ENCODE data around the gene MAPKBP1. TPM values are rescaled to one million over a fixed set of nuclear protein-coding genes. Genes with fewer than 3 reads are reported as not detected.

MAPKBP1 gene
- total RNA-seq, 1 donor from 2014 or later: 26.3 TPM

DNA sequence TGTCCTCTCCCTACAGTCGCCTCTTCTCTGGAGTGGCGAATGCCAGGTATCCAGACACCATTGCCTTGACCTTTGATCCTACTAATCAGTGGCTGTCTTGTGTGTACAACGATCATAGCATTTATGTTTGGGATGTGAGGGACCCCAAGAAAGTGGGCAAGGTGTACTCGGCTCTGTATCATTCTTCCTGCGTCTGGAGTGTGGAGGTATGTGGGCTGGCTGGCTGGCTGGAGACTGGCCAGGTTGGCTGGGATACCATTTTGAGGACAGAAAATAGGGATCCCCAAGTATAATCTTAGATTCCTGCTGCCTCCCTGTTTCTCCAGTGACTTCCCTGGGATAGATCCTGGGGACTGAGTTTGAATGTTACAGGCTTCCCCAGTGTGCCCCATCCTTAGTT lies 40.2 kb downstream of the MAPKBP1 start:
- no peak overlapping the region for H3K4me3 Mint-ChIP-seq
- H3K27ac Mint-ChIP-seq: no peak overlapping the region
- H3K9me3 Mint-ChIP-seq: no peaks in the 10 kb centered on the region
- peaks cover 13% of the 10 kb centered on the region for H3K36me3 Mint-ChIP-seq (ENCODE audit: low read depth)
- no peak for DNase-seq (ENCODE audit: low spot score)
- H3K4me1 Mint-ChIP-seq (ENCODE audit: low read depth): peaks cover 24% of the 10 kb centered on the region
- intact Hi-C loops (cut with micrococcal nuclease): loop anchor here (5.0 kb wide), 1 partner anchor 272 kb away; the partner anchor contains the start of gene RPAP1
- no peaks in the 10 kb centered on the region for H3K27me3 Mint-ChIP-seq (ENCODE audit: insufficient read depth)

DNA sequence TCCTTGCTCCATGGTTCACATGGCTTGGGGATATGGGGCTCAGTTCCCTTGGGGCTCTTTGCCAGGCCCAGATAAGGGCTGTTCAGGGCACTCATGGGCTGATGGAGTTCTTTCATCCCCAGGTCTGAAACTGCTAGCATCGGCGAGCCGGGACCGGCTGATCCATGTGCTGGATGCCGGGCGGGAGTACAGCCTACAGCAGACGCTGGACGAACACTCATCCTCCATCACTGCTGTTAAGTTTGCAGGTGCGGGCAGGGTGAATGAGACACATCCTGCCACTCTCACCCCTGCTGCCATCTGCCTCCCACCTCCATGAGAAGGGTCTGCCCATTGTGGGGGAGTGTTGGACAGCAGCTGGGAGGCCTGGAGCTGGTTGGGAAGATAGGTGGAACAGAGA lies 42.5 kb downstream of the MAPKBP1 start:
- Mint-ChIP-seq H3K4me1 (ENCODE audit: low read depth) (peaks cover 4% of the 10 kb centered on the region), H3K4me3 (no peak overlapping the region), H3K27ac (no peak overlapping the region), H3K27me3 (ENCODE audit: insufficient read depth) (no peaks in the 10 kb centered on the region), H3K9me3 (no peaks in the 10 kb centered on the region), H3K36me3 (ENCODE audit: low read depth) (peaks cover 17% of the 10 kb centered on the region)
- intact Hi-C loops (cut with micrococcal nuclease): no loop called here
- DNase-seq (ENCODE audit: low spot score): no peak

DNA sequence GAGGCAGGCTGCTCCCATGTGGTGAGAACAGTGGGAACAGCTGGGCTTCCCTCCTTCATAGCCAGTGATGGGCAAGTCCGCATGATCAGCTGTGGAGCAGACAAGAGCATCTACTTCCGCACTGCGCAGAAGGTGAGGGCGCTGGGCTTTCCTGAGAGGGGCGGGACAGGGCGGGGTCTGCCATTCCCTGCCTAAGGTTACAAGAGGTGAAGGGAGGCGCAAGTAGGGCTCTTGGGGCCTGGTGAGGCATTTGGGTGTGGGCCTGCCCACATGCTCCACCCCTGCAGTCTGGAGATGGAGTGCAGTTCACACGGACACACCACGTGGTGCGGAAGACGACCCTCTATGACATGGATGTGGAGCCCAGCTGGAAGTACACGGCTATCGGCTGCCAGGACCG lies 43.0 kb downstream of the MAPKBP1 start:
- H3K36me3 Mint-ChIP-seq (ENCODE audit: low read depth): peaks cover 17% of the 10 kb centered on the region
- H3K27me3 Mint-ChIP-seq (ENCODE audit: insufficient read depth): no peaks in the 10 kb centered on the region
- intact Hi-C loops (cut with micrococcal nuclease): no loop called here
- no peak overlapping the region for H3K4me3 Mint-ChIP-seq
- no peak overlapping the region for H3K27ac Mint-ChIP-seq
- H3K9me3 Mint-ChIP-seq: no peaks in the 10 kb centered on the region
- H3K4me1 Mint-ChIP-seq (ENCODE audit: low read depth): no peaks in the 10 kb centered on the region
- no peak for DNase-seq (ENCODE audit: low spot score)

DNA sequence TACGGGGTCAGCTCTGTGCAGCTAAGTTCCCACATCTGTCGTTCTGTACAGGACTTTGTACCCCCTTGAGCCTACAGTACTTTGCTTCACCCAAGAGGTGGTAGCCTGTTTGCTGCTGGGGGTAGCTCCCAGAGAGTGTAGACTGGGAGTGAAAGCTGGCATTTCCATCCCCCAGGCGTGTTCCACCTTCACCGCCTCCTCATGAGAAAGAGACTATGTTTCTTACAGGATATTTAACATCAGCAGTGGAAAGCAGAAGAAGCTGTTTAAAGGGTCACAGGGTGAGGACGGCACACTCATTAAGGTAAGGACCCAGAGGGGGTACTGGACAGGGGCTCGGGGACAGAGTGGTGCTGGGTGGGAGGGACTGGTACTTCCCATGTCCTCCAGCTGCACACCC lies 43.5 kb downstream of the MAPKBP1 start:
- peaks cover 17% of the 10 kb centered on the region for H3K36me3 Mint-ChIP-seq (ENCODE audit: low read depth)
- no peak overlapping the region for H3K27ac Mint-ChIP-seq
- intact Hi-C loops (cut with micrococcal nuclease): no loop called here
- no peaks in the 10 kb centered on the region for H3K9me3 Mint-ChIP-seq
- H3K4me3 Mint-ChIP-seq: no peak overlapping the region
- H3K4me1 Mint-ChIP-seq (ENCODE audit: low read depth): no peaks in the 10 kb centered on the region
- H3K27me3 Mint-ChIP-seq (ENCODE audit: insufficient read depth): no peaks in the 10 kb centered on the region
- DNase-seq (ENCODE audit: low spot score): no peak

DNA sequence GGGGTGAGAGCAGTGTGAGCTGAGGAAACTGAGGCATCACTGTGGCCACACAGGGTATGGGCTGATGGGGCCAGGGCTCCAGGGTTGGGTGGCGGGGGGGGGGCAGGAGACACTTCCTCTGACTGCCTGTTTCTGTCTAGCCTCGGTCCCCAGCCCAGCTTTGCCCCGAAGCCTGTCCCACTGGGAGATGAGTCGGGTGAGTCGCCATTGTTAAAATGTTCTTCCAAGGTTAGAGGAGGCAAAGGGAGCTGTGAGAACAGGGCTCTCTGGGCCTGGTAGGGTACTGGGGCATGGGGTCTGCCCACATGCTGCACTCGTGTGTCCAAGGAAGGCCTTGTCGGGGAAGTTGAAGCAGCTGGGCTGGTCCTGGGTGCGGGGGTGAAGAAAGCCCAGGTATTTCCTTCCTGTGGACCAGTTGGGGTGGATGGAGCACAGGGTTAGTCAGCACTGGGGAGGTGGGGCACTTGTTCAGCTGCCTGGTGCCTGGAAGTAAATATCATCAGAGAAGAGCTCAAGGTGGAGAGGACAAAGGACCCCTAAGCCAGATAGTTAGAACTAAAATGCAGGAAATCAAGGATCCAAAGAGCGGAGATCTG lies 45.3 kb downstream of the MAPKBP1 start:
- H3K27me3 Mint-ChIP-seq (ENCODE audit: insufficient read depth): no peaks in the 10 kb centered on the region
- H3K4me3 Mint-ChIP-seq: no peak overlapping the region
- peaks cover 23% of the 10 kb centered on the region for H3K36me3 Mint-ChIP-seq (ENCODE audit: low read depth)
- H3K9me3 Mint-ChIP-seq: no peaks in the 10 kb centered on the region
- H3K4me1 Mint-ChIP-seq (ENCODE audit: low read depth): no peaks in the 10 kb centered on the region
- H3K27ac Mint-ChIP-seq: no peak overlapping the region
- intact Hi-C loops (cut with micrococcal nuclease): loop anchor here (5.0 kb wide), 1 partner anchor 1197 kb away; no protein-coding TSS in a partner anchor
- no peak for DNase-seq (ENCODE audit: low spot score)

DNA sequence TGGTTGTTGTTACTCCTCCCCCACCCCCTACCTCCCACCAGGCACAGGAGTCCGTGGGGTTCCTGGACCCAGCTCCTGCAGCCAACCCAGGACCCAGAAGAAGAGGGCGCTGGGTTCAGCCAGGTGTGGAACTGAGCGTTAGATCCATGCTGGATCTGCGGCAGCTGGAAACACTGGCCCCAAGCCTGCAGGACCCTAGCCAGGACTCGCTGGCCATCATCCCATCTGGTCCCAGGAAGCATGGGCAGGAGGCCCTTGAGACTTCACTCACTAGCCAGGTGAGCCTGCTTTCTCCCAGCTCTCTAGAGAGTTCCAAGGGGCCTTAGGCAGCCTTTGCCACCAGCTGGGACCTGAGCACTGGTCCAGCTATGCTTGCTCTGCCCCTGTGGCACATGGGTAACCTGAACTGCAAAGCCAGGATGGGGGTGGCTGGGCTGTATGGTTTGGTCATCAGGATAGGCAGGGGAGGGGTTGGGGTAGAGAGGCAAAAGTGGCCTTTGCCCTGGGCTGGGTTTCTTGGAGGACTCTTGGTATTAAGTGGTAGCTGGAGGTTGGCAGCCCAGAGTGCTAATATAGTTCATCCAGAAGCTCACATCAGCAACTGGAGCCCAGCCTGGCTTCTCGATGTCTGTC lies 46.6 kb downstream of the MAPKBP1 start:
- Mint-ChIP-seq H3K4me3 (no peak overlapping the region), H3K36me3 (ENCODE audit: low read depth) (peaks cover 21% of the 10 kb centered on the region), H3K27ac (no peak overlapping the region), H3K4me1 (ENCODE audit: low read depth) (no peaks in the 10 kb centered on the region), H3K27me3 (ENCODE audit: insufficient read depth) (no peaks in the 10 kb centered on the region), H3K9me3 (no peaks in the 10 kb centered on the region)
- intact Hi-C loops (cut with micrococcal nuclease): loop anchor here (5.0 kb wide), 1 partner anchor 1199 kb away; no protein-coding TSS in a partner anchor
- no peak for DNase-seq (ENCODE audit: low spot score)

DNA sequence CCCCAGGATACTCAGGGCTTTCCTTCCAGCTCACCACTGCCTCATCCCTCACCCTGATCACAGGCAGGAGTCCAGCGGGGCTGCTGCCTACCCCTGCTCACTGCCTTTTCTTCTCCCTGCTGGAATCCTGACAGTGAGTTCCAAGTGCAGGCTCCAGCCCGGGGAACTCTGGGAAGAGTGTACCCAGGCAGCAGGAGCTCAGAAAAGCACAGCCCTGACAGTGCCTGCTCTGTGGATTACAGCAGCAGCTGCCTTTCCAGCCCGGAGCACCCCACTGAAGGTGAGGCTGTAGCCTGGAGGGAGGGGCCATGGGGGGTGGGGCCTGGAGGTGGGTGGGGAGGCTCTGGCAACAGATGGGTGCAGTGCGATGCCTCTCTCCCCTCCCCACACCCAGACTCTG lies 47.5 kb downstream of the MAPKBP1 start:
- Mint-ChIP-seq H3K36me3 (ENCODE audit: low read depth) (peaks cover 17% of the 10 kb centered on the region), H3K4me1 (ENCODE audit: low read depth) (no peaks in the 10 kb centered on the region), H3K27me3 (ENCODE audit: insufficient read depth) (no peaks in the 10 kb centered on the region), H3K9me3 (no peaks in the 10 kb centered on the region), H3K27ac (no peak overlapping the region), H3K4me3 (no peak overlapping the region)
- DNase-seq (ENCODE audit: low spot score): no peak
- intact Hi-C loops (cut with micrococcal nuclease): loop anchor here (5.0 kb wide), 1 partner anchor 1200 kb away; no protein-coding TSS in a partner anchor

DNA sequence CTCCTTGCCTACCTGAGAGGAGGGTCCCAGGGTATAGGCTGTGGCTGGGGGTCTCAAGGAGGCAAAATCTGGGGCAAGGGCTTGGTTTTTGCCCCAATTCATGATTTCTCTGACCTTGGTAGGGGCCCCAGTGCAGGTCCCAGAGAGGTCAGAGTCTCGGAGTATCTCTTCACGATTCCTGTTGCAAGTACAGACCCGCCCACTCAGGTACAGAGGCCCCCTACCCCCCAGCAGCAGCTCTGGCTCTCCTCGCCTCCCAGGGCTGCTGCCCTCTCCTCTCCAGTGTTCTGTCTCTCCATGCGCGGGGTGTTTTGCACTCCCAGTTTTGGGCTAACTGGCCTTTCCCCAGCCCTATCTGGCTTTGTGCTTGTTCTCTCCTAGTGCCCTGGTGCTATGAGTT lies 48.2 kb downstream of the MAPKBP1 start:
- H3K27me3 Mint-ChIP-seq (ENCODE audit: insufficient read depth): no peaks in the 10 kb centered on the region
- H3K27ac Mint-ChIP-seq: no peak overlapping the region
- H3K36me3 Mint-ChIP-seq (ENCODE audit: low read depth): peaks cover 17% of the 10 kb centered on the region
- H3K4me1 Mint-ChIP-seq (ENCODE audit: low read depth): no peaks in the 10 kb centered on the region
- H3K9me3 Mint-ChIP-seq: no peaks in the 10 kb centered on the region
- no peak overlapping the region for H3K4me3 Mint-ChIP-seq
- intact Hi-C loops (cut with micrococcal nuclease): loop anchor here (5.0 kb wide), 1 partner anchor 1200 kb away; no protein-coding TSS in a partner anchor
- DNase-seq (ENCODE audit: low spot score): no peak

DNA sequence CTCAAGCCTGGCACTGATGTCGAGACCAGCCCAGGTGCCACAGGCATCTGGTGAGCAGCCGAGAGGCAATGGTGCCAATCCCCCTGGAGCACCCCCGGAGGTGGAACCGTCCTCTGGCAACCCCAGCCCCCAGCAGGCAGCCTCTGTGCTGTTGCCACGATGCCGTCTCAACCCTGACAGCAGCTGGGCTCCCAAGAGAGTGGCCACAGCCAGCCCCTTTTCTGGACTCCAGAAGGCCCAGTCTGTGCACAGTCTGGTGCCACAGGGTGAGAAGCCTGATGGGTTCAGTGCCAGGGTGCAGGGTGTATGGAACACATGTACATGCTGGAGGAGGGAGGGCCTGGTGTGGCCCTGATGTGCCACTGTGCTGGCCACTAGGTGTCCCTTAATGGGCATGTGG lies 48.7 kb downstream of the MAPKBP1 start:
- Mint-ChIP-seq H3K27me3 (ENCODE audit: insufficient read depth) (no peaks in the 10 kb centered on the region), H3K27ac (no peak overlapping the region), H3K4me3 (no peak overlapping the region), H3K4me1 (ENCODE audit: low read depth) (no peaks in the 10 kb centered on the region), H3K9me3 (no peaks in the 10 kb centered on the region), H3K36me3 (ENCODE audit: low read depth) (peaks cover 15% of the 10 kb centered on the region)
- intact Hi-C loops (cut with micrococcal nuclease): loop anchor here (5.0 kb wide), 1 partner anchor 1201 kb away; no protein-coding TSS in a partner anchor
- no peak for DNase-seq (ENCODE audit: low spot score)

DNA sequence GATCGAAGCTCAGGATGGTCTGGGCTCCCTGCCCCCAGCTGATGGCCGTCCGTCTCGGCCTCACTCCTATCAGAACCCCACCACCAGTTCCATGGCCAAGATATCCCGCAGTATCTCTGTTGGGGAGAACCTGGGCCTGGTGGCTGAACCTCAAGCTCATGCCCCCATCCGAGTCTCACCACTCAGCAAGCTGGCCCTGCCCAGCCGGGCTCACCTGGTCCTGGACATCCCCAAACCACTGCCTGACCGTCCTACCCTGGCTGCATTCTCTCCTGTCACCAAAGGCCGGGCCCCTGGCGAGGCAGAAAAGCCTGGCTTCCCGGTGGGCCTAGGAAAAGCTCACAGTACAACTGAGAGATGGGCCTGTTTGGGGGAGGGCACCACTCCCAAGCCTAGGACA lies 49.2 kb downstream of the MAPKBP1 start:
- peaks cover 15% of the 10 kb centered on the region for H3K36me3 Mint-ChIP-seq (ENCODE audit: low read depth)
- no peak overlapping the region for H3K4me3 Mint-ChIP-seq
- no peaks in the 10 kb centered on the region for H3K9me3 Mint-ChIP-seq
- peaks cover 3% of the 10 kb centered on the region for H3K4me1 Mint-ChIP-seq (ENCODE audit: low read depth)
- no peak for DNase-seq (ENCODE audit: low spot score)
- H3K27me3 Mint-ChIP-seq (ENCODE audit: insufficient read depth): no peaks in the 10 kb centered on the region
- intact Hi-C loops (cut with micrococcal nuclease): loop anchor here (5.0 kb wide), 1 partner anchor 1201 kb away; no protein-coding TSS in a partner anchor
- H3K27ac Mint-ChIP-seq: no peak overlapping the region

DNA sequence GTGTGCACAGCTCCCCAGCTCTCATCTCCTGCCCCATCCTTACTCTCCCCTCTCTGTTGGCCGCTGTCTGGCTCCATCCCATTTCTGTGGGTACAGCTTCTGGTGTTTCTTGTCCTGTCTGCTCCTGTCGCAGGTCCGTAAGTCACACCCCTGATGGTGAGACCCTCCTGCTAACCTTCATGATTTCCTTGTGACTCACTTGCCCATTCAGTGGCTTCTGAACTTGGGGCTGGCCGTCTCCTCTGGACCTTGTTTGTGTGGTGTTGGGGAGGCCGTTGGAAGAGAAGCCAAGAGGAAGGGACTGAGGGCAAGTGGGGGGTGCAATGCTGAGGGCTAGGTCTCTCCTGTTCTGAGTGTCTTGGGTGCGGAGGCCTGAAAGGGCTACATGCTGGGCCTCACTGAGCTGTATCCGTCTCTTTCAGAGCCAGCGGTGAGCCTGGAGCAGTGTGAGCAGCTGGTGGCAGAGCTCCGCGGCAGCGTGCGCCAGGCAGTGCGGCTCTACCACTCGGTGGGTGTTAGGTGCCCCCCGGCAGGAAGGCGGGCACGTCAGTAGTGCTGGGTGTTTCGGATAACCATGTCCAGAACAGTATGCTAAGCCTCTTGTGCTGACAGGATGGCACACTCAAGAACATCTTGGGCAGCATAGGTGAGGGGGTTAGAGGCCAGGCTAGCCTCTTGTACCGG lies 49.9 kb downstream of the MAPKBP1 start:
- DNase-seq (ENCODE audit: low spot score): no peak
- Mint-ChIP-seq H3K36me3 (ENCODE audit: low read depth) (peaks cover 16% of the 10 kb centered on the region), H3K9me3 (no peaks in the 10 kb centered on the region), H3K4me3 (no peak overlapping the region), H3K4me1 (ENCODE audit: low read depth) (peaks cover 9% of the 10 kb centered on the region), H3K27ac (no peak overlapping the region), H3K27me3 (ENCODE audit: insufficient read depth) (no peaks in the 10 kb centered on the region)
- intact Hi-C loops (cut with micrococcal nuclease): loop anchor here (5.0 kb wide), 1 partner anchor 1202 kb away; no protein-coding TSS in a partner anchor

DNA sequence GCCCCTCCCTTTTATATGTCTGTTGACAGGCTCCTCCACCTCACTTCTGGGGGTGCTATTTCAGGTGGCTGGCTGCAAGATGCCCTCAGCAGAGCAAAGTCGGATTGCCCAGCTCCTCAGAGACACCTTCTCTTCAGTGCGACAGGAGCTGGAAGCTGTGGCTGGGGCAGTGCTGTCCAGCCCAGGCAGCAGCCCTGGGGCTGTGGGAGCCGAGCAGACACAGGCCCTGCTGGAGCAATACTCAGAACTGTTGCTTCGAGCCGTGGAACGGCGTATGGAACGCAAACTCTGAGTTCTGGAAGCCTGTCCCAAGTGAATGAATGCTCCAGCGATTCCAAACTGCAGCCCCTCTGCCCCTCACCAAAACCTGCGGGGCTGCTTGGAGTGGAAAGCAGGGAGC lies 50.9 kb downstream of the MAPKBP1 start:
- Mint-ChIP-seq H3K27me3 (ENCODE audit: insufficient read depth) (no peaks in the 10 kb centered on the region), H3K4me3 (no peak overlapping the region)

More for the DNA sequence above, 50.9 kb downstream of the MAPKBP1 start:
- peaks cover 11% of the 10 kb centered on the region for H3K36me3 Mint-ChIP-seq (ENCODE audit: low read depth)
- intact Hi-C loops (cut with micrococcal nuclease): loop anchor here (5.0 kb wide), 2 partner anchors 77 to 333 kb away; partner anchors contain the start of gene ITPKA
- H3K4me1 Mint-ChIP-seq (ENCODE audit: low read depth): peaks cover 9% of the 10 kb centered on the region
- H3K9me3 Mint-ChIP-seq: no peaks in the 10 kb centered on the region
- no peak overlapping the region for H3K27ac Mint-ChIP-seq
- no peak for DNase-seq (ENCODE audit: low spot score)
